Activated CD4-positive, alpha-beta T cell treated with anti-CD3 and anti-CD28 coated beads, Interleukin-2, amount 10 ng/mL, durations not matched to agents 7 days and 5 days (primary cell): ENCODE data around the gene SPEM2. TPM values are rescaled to one million over a fixed set of nuclear protein-coding genes. Genes with fewer than 3 reads are reported as not detected.

Source experiments
- CTCF ChIA-PET: fragments of 350-600 bp; sonication (Branson Sonifier 250); formaldehyde crosslinking; loops from one replicate; lab custom pipeline; 2021; ENCODE audit warnings: antibody characterized with exemption; lab: Charles Lee
- POLR2A ChIA-PET: fragments of 350-600 bp; sonication (Branson Sonifier 250); formaldehyde crosslinking; loops from one replicate; lab custom pipeline; 2021; ENCODE audit warnings: antibody characterized with exemption; lab: Charles Lee
- DNase-seq: peaks from one replicate; pipeline ENCODE4 v3.0.0-alpha.2; 2020
- H3K27ac Mint-ChIP-seq: one replicate; pipeline ENCODE4 v1.8.0; 2021; ENCODE audit warnings: mild to moderate bottlenecking, moderate library complexity, mixed read lengths
- H3K27me3 Mint-ChIP-seq: one replicate; pipeline ENCODE4 v1.8.0; 2021; ENCODE audit warnings: mixed read lengths
- H3K36me3 Mint-ChIP-seq: one replicate; pipeline ENCODE4 v1.8.0; 2021; ENCODE audit warnings: low read depth, mixed read lengths
- H3K4me1 Mint-ChIP-seq: one replicate; pipeline ENCODE4 v1.8.0; 2021; ENCODE audit warnings: mixed read lengths
- H3K4me3 Mint-ChIP-seq: one replicate; pipeline ENCODE4 v1.8.0; 2021; ENCODE audit warnings: mild to moderate bottlenecking, moderate library complexity, mixed read lengths
- H3K9me3 Mint-ChIP-seq: one replicate; pipeline ENCODE4 v1.8.0; 2021; ENCODE audit warnings: mixed read lengths
- total RNA-seq, 2 experiments: library from RNA; stranded (reverse); gene quantifications; one replicate each; pipeline ENCODE4 v1.2.3, GENCODE V29; 2021

SPEM2 gene
- total RNA-seq, 2 experiments from 2014 or later, result not detected

DNA sequence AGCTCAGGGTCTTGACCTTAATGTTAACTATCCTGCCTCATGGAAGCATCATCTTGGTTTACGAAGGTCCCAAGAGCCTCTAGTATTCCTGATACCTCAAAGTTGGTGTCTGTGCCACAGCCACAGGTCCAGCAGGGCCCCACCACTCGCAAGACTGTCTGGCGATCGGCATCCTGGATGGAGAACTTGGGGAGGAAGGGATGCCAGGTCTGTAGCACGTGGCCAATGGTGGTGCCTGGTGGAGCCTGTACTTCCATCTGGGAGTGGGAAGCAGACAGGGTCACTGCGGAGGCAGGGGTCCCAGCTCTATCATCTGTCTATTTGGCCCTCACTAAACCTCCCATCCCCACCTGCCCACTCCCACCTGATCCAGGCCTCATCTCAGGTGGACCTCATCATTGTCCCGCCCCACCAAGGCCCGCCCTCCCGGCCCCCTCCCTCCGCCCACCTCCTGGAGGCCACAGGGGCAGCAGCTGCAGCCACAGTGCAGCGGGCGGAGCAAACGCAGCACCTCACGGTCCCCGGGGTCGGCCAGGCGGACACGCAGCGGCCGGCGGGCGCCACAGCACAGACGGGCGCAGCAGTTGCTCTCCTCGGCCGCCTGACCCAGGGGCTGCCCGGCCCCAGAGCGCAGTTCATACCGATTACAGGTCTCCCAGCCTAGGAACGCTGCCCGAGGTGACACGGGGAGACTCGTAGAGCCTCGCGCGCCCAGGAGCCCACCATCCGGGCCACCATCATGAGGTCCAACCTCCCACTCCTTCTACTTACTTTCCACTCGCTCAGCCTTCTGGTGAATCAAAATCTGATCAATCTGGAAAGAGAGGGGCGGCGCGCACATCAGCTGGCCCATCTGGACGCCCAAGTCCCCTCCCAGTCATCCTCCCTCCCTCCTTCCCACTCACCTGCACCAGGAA lies 32.5 kb upstream of the SPEM2 start:
- DNase-seq, result no peak
- ChIA-PET POLR2A (no interaction called here), CTCF (interaction anchor here (0.6 to 1.1 kb wide), 2 partner anchors 44 to 823 kb away, joined by 3 to 4 read pairs; no protein-coding TSS in a partner anchor)
- Mint-ChIP-seq H3K27me3 (no peaks in the 10 kb centered on the region), H3K9me3 (no peaks in the 10 kb centered on the region), H3K4me3 (peak overlapping the region; percentile 97), H3K4me1 (peaks cover 34% of the 10 kb centered on the region), H3K36me3 (peaks cover 39% of the 10 kb centered on the region), H3K27ac (peak overlapping the region; percentile 36)

- Mint-ChIP-seq H3K4me1 (peaks cover 34% of the 10 kb centered on the region), H3K9me3 (no peaks in the 10 kb centered on the region), H3K4me3 (peak overlapping the region; percentile 97), H3K36me3 (peaks cover 38% of the 10 kb centered on the region), H3K27ac (peak overlapping the region; percentile 89), H3K27me3 (no peaks in the 10 kb centered on the region)
- peak; percentile 69 for DNase-seq
- ChIA-PET POLR2A (no interaction called here), CTCF (interaction anchor here (0.6 to 1.1 kb wide), 3 partner anchors 25 to 822 kb away, joined by 3 to 4 read pairs (median 3); no protein-coding TSS in a partner anchor)
These were observed 31.6 kb upstream of the SPEM2 start for GRCh38 chr17:7393613-7394451.

- CTCF ChIA-PET, result interaction anchor here (0.6 to 1.7 kb wide), 6 partner anchors 13 to 117 kb away, joined by 3 to 4 read pairs (median 3); no protein-coding TSS in a partner anchor
- Mint-ChIP-seq H3K4me1 (peaks cover 34% of the 10 kb centered on the region), H3K9me3 (no peaks in the 10 kb centered on the region), H3K27ac (peak within 1 kb of the TSS; percentile 89), H3K27me3 (no peaks in the 10 kb centered on the region), H3K36me3 (peaks cover 31% of the 10 kb centered on the region), H3K4me3 (peak within 1 kb of the TSS; percentile 97)
- POLR2A ChIA-PET, result no interaction called here
- DNase-seq, result peak; percentile 80
These were observed 30.8 kb upstream of the SPEM2 start, which contains the start of gene PLSCR3 for GRCh38 chr17:7394452-7395191. TSS of gene PLSCR3 (minus strand) at chr17:7394525. CDS start at chr17:7394110, 415 bp downstream.

GRCh38 chr17:7396147-7396546 lies 29.3 kb upstream of the SPEM2 start:
- H3K4me3 Mint-ChIP-seq, result peak overlapping the region; percentile 11
- H3K4me1 Mint-ChIP-seq, result peaks cover 32% of the 10 kb centered on the region
- ChIA-PET CTCF (interaction anchor here (1.4 to 1.7 kb wide), 2 partner anchors 41 to 48 kb away, joined by 4 to 5 read pairs; no protein-coding TSS in a partner anchor), POLR2A (no interaction called here)
- H3K27ac Mint-ChIP-seq, result no peak overlapping the region
- no peaks in the 10 kb centered on the region for H3K9me3 Mint-ChIP-seq
- DNase-seq, result no peak
- no peaks in the 10 kb centered on the region for H3K27me3 Mint-ChIP-seq
- peaks cover 22% of the 10 kb centered on the region for H3K36me3 Mint-ChIP-seq

DNA sequence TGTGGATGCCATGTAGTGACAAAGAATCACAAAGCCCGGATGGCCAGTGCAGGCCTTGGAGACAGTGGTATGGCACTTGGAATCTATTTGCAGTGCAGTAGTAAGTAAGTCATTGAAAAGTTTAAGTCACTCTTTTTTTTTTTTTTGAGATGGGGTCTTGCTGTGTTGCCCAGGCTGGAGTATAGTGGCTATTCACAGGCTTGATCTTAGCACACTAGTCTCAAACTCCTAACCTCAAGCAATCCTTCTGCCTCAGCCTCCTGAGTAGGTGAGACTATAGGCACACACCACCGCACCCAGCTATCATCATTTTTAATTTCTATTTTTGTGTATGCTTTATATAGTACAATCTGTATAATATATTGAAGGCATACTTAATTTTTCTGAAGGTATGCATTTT lies 26.8 kb upstream of the SPEM2 start:
- Mint-ChIP-seq H3K4me1 (peaks cover 23% of the 10 kb centered on the region), H3K27me3 (no peaks in the 10 kb centered on the region), H3K4me3 (no peak overlapping the region), H3K36me3 (peaks cover 7% of the 10 kb centered on the region), H3K9me3 (no peaks in the 10 kb centered on the region), H3K27ac (no peak overlapping the region)
- no peak for DNase-seq
- POLR2A ChIA-PET, result no interaction called here
- CTCF ChIA-PET, result interaction anchor here (0.6 to 2.0 kb wide), 7 partner anchors 10 to 162 kb away, joined by 3 to 6 read pairs (median 3); partner anchors contain the start of genes ACAP1 and SENP3

DNA sequence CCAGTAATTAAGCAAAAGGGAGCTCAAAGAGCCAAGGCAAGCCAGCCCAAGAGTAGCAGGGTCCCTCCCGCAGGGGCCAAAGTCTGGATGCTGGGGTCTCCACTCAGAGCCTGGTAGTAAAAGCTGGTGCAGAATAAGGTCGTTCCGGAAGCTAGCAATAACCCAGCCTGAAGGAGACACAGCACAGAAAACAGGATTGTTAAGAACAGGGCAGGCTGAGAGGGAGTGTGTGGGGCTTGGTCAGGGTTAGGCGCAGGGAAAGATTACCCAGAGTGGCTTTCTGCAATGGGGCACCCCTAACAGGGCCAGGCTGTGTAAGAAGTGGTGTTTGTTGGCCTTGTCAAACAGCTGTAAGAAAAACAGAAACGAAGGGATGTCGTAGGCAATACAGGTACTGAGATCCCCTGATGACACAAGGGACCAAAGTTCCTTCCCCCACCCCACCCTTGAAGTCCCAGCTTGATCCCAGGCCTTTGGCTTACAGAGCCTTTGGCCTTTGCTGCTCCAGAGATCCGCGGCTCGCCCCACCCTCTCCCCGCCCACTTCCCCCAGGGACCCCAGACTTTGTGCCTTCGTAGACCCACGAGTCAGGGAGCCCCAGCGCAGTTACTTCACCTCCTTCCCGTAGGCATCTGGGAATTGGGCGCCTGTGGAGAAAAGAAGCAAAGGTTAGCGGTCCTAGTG lies 22.2 kb upstream of the SPEM2 start:
- peak overlapping the region; percentile 95 for H3K27ac Mint-ChIP-seq
- H3K27me3 Mint-ChIP-seq, result peaks cover 12% of the 10 kb centered on the region
- peak overlapping the region; percentile 95 for H3K4me3 Mint-ChIP-seq
- H3K4me1 Mint-ChIP-seq, result peaks cover 26% of the 10 kb centered on the region
- H3K9me3 Mint-ChIP-seq, result no peaks in the 10 kb centered on the region
- POLR2A ChIA-PET, result interaction anchor here (0.6 kb wide), 1 partner anchor 51 kb away, joined by 3 read pairs; no protein-coding TSS in a partner anchor
- peaks cover 5% of the 10 kb centered on the region for H3K36me3 Mint-ChIP-seq
- CTCF ChIA-PET, result interaction anchor here (0.6 to 2.9 kb wide), 10 partner anchors 26 to 285 kb away, joined by 3 to 10 read pairs (median 6); partner anchors contain the start of genes TMEM102, TP53 and WRAP53
- peak; percentile 31 for DNase-seq

- DNase-seq, result no peak
- Mint-ChIP-seq H3K36me3 (peaks cover 5% of the 10 kb centered on the region), H3K4me1 (peaks cover 26% of the 10 kb centered on the region), H3K9me3 (no peaks in the 10 kb centered on the region), H3K4me3 (peak overlapping the region; percentile 95), H3K27ac (peak overlapping the region; percentile 95), H3K27me3 (peaks cover 12% of the 10 kb centered on the region)
- ChIA-PET POLR2A (no interaction called here), CTCF (interaction anchor here (0.6 to 2.7 kb wide), 10 partner anchors 18 to 284 kb away, joined by 3 to 10 read pairs (median 4); partner anchors contain the start of genes TMEM102, TP53 and WRAP53)
These were observed 21.8 kb upstream of the SPEM2 start for GRCh38 chr17:7403727-7403976.

GRCh38 chr17:7403977-7404736 lies 21.3 kb upstream of the SPEM2 start, which contains the start of gene TMEM256:
TSS of gene TMEM256 (minus strand) at chr17:7404097. CDS start at chr17:7404084, 13 bp downstream.
- no peaks in the 10 kb centered on the region for H3K9me3 Mint-ChIP-seq
- CTCF ChIA-PET, result interaction anchor here (0.6 to 2.7 kb wide), 9 partner anchors 19 to 284 kb away, joined by 3 to 10 read pairs (median 4); partner anchors contain the start of genes TMEM102, TP53 and WRAP53
- peaks cover 5% of the 10 kb centered on the region for H3K36me3 Mint-ChIP-seq
- H3K4me3 Mint-ChIP-seq, result peak within 1 kb of the TSS; percentile 95
- H3K4me1 Mint-ChIP-seq, result peaks cover 28% of the 10 kb centered on the region
- peak within 1 kb of the TSS; percentile 95 for H3K27ac Mint-ChIP-seq
- DNase-seq, result peak; percentile 98
- peaks cover 12% of the 10 kb centered on the region for H3K27me3 Mint-ChIP-seq
- POLR2A ChIA-PET, result interaction anchor here (0.6 to 0.8 kb wide), 2 partner anchors 42 to 245 kb away, joined by 3 to 4 read pairs; no protein-coding TSS in a partner anchor

DNA sequence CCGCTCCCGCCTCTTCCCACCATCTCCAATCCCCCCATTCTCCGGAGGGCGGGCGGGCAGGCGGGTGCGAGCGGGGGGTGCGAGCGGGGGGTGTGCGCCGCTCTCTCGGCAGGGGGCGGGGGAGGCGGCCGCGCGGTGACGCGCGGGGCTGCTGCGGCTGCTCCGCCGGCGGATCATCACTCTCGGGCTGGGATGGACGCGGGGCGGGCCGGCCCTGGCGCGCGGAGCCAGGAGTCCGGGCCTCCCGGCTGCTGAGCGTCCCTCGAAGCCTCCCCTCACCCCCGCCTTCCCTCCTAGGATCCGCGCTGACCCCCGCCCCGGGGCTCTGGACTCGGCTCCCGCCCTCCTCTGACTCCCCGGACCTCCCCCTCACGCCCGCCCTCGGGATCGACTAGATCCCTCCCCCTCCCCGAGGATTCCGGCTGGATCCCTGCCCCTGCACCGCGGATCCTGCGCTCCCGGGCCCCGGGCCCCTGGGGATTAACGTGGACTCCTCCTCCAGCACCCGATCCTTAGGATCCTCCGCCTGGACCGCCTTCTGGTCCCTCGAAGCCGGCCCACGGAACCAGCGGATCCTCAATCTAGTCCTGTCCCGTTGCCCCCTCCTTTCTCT lies 20.6 kb upstream of the SPEM2 start:
- H3K4me1 Mint-ChIP-seq, result peaks cover 26% of the 10 kb centered on the region
- peak; percentile 66 for DNase-seq

More for the DNA sequence above, 20.6 kb upstream of the SPEM2 start:
- ChIA-PET CTCF (interaction anchor here (1.0 to 2.7 kb wide), 4 partner anchors 28 to 49 kb away, joined by 3 to 10 read pairs (median 6); partner anchors contain the start of gene TMEM102), POLR2A (interaction anchor here (0.6 to 0.8 kb wide), 2 partner anchors 41 to 244 kb away, joined by 3 to 4 read pairs; no protein-coding TSS in a partner anchor)
- Mint-ChIP-seq H3K36me3 (peaks cover 3% of the 10 kb centered on the region), H3K4me3 (peak overlapping the region; percentile 95), H3K27ac (peak overlapping the region; percentile 95), H3K9me3 (no peaks in the 10 kb centered on the region), H3K27me3 (peaks cover 12% of the 10 kb centered on the region)
